ENCODE measurements around the gene RASA1. TPM values are rescaled to one million over a fixed set of nuclear protein-coding genes. Genes with fewer than 3 reads are reported as not detected.

RASA1 gene
- total RNA-seq, 2 donors from 2014 or later = 50.9 to 63.0 TPM

DNA sequence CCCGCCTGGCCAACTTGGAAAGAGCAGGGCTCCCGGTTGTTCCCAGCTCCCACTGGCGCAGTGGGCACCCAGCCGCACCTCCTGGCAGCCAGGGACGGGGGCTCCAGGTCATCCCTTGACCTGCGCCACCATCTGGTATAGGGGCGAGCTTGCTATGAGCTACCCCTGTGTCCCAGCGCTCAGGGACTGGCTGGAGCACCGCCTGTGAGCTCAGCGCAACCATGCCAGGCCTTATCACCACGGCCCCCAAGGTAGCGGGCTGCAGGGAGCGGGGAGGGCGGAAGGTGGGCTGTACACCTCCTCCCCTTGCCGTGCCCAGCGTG lies 15.4 kb upstream of the RASA1 start:
- whole genome bisulfite sequencing, 2 experiments (ENCODE audit: insufficient coverage in 1 of 2, insufficient read length in 1 of 2) = 95 to 97% methylated on average over 12 to 16 of the region's 16 CpGs
- Mint-ChIP-seq H3K4me1 (no peaks in the 10 kb centered on the region), H3K9me3 (peaks cover 2% of the 10 kb centered on the region), H3K4me3 (no peak overlapping the region), H3K27me3 (ENCODE audit: insufficient read depth) (no peaks in the 10 kb centered on the region), H3K36me3 (ENCODE audit: low read depth) (peaks cover 2% of the 10 kb centered on the region), H3K27ac (no peak overlapping the region)
- no peaks in the 10 kb centered on the region for H3K36me3 ChIP-seq (ENCODE audit: control insufficient read depth, insufficient read depth, low read length)
- no peak for DNase-seq
- H3K9ac ChIP-seq (ENCODE audit: extremely low read depth, low read length, poor library complexity, severe bottlenecking) = no peak overlapping the region
- H3K9me3 ChIP-seq (ENCODE audit: control insufficient read depth, low read length) = no peaks in the 10 kb centered on the region
- no peak overlapping the region for H3K4me3 ChIP-seq (ENCODE audit: low read length)
- H3K27me3 ChIP-seq (ENCODE audit: control insufficient read depth, insufficient read depth, low read length, poor library complexity, severe bottlenecking) = no peaks in the 10 kb centered on the region
- no peak overlapping the region for H3K27ac ChIP-seq (ENCODE audit: low read depth, low read length)
- no peak for TF ChIP-seq CTCF (conservative IDR thresholded peaks at IDR 0.05)
- no peaks in the 10 kb centered on the region for H3K4me1 ChIP-seq (ENCODE audit: control insufficient read depth, insufficient read depth, low read length)

DNA sequence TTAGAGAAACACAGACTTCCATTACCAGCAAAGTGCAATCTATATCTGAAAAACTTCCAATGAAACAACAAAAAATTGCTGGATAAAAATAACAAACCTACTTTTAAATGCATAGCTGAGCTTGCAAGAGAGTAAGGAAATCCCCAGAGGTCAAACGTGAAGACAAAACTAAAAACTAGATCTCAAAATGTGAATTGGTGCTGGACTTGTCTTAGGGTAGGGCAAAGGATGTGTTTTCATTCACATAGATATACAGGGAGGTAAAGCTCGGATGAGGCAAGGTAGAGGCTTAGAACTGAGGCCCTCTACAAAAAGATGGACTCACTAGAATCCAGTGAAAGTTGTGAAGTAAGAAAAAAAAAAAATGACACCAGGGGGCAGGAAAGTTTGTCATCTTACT lies 13.6 kb upstream of the RASA1 start:
- H3K36me3 Mint-ChIP-seq (ENCODE audit: low read depth) = peaks cover 2% of the 10 kb centered on the region
- H3K27ac ChIP-seq (ENCODE audit: low read depth, low read length) = no peak overlapping the region
- H3K27me3 ChIP-seq (ENCODE audit: control insufficient read depth, insufficient read depth, low read length, poor library complexity, severe bottlenecking) = no peaks in the 10 kb centered on the region
- no peak overlapping the region for H3K4me3 ChIP-seq (ENCODE audit: low read length)
- no peak overlapping the region for H3K9ac ChIP-seq (ENCODE audit: extremely low read depth, low read length, poor library complexity, severe bottlenecking)
- H3K4me3 Mint-ChIP-seq = no peak overlapping the region
- H3K36me3 ChIP-seq (ENCODE audit: control insufficient read depth, insufficient read depth, low read length) = no peaks in the 10 kb centered on the region
- no peak for TF ChIP-seq CTCF (conservative IDR thresholded peaks at IDR 0.05)
- H3K27ac Mint-ChIP-seq = no peak overlapping the region
- H3K9me3 Mint-ChIP-seq = peaks cover 2% of the 10 kb centered on the region
- 90 to 100% methylated on average over 1 to 2 of the region's 2 CpGs for WGBS, 2 experiments (ENCODE audit: insufficient coverage in 1 of 2, insufficient read length in 1 of 2)
- no peaks in the 10 kb centered on the region for H3K4me1 Mint-ChIP-seq
- no peaks in the 10 kb centered on the region for H3K9me3 ChIP-seq (ENCODE audit: control insufficient read depth, low read length)
- no peaks in the 10 kb centered on the region for H3K4me1 ChIP-seq (ENCODE audit: control insufficient read depth, insufficient read depth, low read length)
- no peak for DNase-seq
- no peaks in the 10 kb centered on the region for H3K27me3 Mint-ChIP-seq (ENCODE audit: insufficient read depth)

GRCh38 chr5:87258507-87258906 lies 9.2 kb upstream of the RASA1 start:
- H3K27me3 Mint-ChIP-seq (ENCODE audit: insufficient read depth) = peaks cover 3% of the 10 kb centered on the region
- H3K36me3 ChIP-seq (ENCODE audit: control insufficient read depth, insufficient read depth, low read length) = no peaks in the 10 kb centered on the region
- no peak overlapping the region for H3K4me3 ChIP-seq (ENCODE audit: low read length)
- H3K9me3 ChIP-seq (ENCODE audit: control insufficient read depth, low read length) = no peaks in the 10 kb centered on the region
- H3K36me3 Mint-ChIP-seq (ENCODE audit: low read depth) = no peaks in the 10 kb centered on the region
- no peaks in the 10 kb centered on the region for H3K27me3 ChIP-seq (ENCODE audit: control insufficient read depth, insufficient read depth, low read length, poor library complexity, severe bottlenecking)
- no peak overlapping the region for H3K27ac ChIP-seq (ENCODE audit: low read depth, low read length)
- no peaks in the 10 kb centered on the region for H3K4me1 ChIP-seq (ENCODE audit: control insufficient read depth, insufficient read depth, low read length)
- no peak for TF ChIP-seq CTCF (conservative IDR thresholded peaks at IDR 0.05)
- WGBS, 2 experiments (ENCODE audit: insufficient coverage in 1 of 2, insufficient read length in 1 of 2) = 88% methylated on average over 1 of the region's 1 CpG
- H3K4me3 Mint-ChIP-seq = no peak overlapping the region
- no peak for DNase-seq
- no peaks in the 10 kb centered on the region for H3K9me3 Mint-ChIP-seq
- no peak overlapping the region for H3K27ac Mint-ChIP-seq
- H3K4me1 Mint-ChIP-seq = peaks cover 1% of the 10 kb centered on the region
- H3K9ac ChIP-seq (ENCODE audit: extremely low read depth, low read length, poor library complexity, severe bottlenecking) = no peak overlapping the region
